Heart left ventricle (tissue), 16 donors: Measurements from ENCODE around the gene LDHAL6B. TPM values are rescaled to one million over a fixed set of nuclear protein-coding genes. Genes with fewer than 3 reads are reported as not detected.
A peak's percentile ranks its signal among the peaks of the same experiment; 100 is the strongest.

Source experiments
- ATAC-seq, 4 donors: fragments of 200-7000 bp; cut with Tn5 transposase; one replicate each; pipeline ENCODE4 v1.9.1; 2020 to 2022; ENCODE audit warnings: moderate library complexity in 4 of 4, mild to moderate bottlenecking in 3 of 4, moderate number of reproducible peaks in 1 of 4
- DNase-seq, 5 donors: peaks; one replicate each; pipeline ENCODE4 v3.0.0-alpha.2; 2020
- H3K27ac ChIP-seq, 12 donors: fragments of 200-600 bp; sonication (generic) in 4 of 12; one replicate each; pipeline versions ENCODE4 v1.5.0 to v1.8.0; 2016 to 2022; ENCODE audit warnings: mild to moderate bottlenecking in 2 of 12
- H3K27me3 ChIP-seq, 9 donors: fragments of 200-600 bp; sonication (generic) in 2 of 9; one replicate each; pipeline versions ENCODE4 v1.5.1 to v1.8.0; 2016 to 2022; ENCODE audit warnings: mild to moderate bottlenecking in 3 of 9
- H3K36me3 ChIP-seq, 9 donors: fragments of 200-600 bp; sonication (generic) in 2 of 9; one replicate each; pipeline versions ENCODE4 v1.5.0 to v1.8.0; 2018 to 2022; ENCODE audit warnings: mild to moderate bottlenecking in 2 of 9
- H3K4me1 ChIP-seq, 12 donors: fragments of 200-600 bp; sonication (generic) in 4 of 12; one replicate each; pipeline versions ENCODE4 v1.5.0 to v1.8.0; 2016 to 2022; ENCODE audit warnings: mild to moderate bottlenecking in 3 of 12
- H3K4me3 ChIP-seq, 12 donors: fragments of 200-600 bp; sonication (generic) in 4 of 12; one replicate each; pipeline versions ENCODE4 v1.5.0 to v1.8.0; 2017 to 2022; ENCODE audit warnings: mild to moderate bottlenecking in 9 of 12, moderate library complexity in 4 of 12
- H3K9me3 ChIP-seq, 12 donors: fragments of 200-600 bp; sonication (generic) in 4 of 12; one replicate each; pipeline versions ENCODE4 v1.5.0 to v1.8.0; 2016 to 2022; ENCODE audit warnings: mild to moderate bottlenecking in 1 of 12
- CTCF ChIP-seq, 12 donors: fragments of 200-600 bp; sonication (generic) in 4 of 12; IDR thresholded peaks; one replicate each; pipeline versions ENCODE4 v1.5.0 to v1.8.0; 2018 to 2022; ENCODE audit warnings: antibody characterized with exemption in 12 of 12, mild to moderate bottlenecking in 5 of 12
- POLR2A ChIP-seq, 2 donors: fragments of 450-650 bp; IDR thresholded peaks; one replicate each; pipeline ENCODE4 v1.6.1; 2017; ENCODE audit warnings: antibody characterized with exemption in 2 of 2, mild to moderate bottlenecking in 2 of 2, moderate library complexity in 2 of 2
- WGBS, 4 donors: extraction: QIAGEN DNeasy Blood & Tissue Kit in 2 of 4; methylation state at CpG; one replicate each; pipeline versions ENCODE4 v1.1.5 to v1.1.7; 2013 to 2018; 5-methylcytosine and 5-hydroxymethylcytosine counted together
- intact Hi-C, 10 donors: fragments of 100-400 bp; cut with DNase I; formaldehyde crosslinking; loops; one replicate each; pipeline versions ENCODE4 v1.11.1 to v1.14.2; 2022
- polyA plus RNA-seq, 2 donors: library from polyadenylated mRNA; stranded (reverse); fragments of 200-250 nt; gene quantifications; one replicate each; pipeline ENCODE4 v1.2.3, GENCODE V29; 2013
- total RNA-seq, 9 donors: library from RNA; depleted of rRNA in 2 of 9; stranded (reverse); fragments of >200 nt in 2 of 9; fragmentation: NEBNext Ultra II Directional in 3 of 9; extraction: Animal tissue kit (Norgen Biotek cat#: 25700) in 3 of 9; gene quantifications; one replicate each; pipeline versions ENCODE4 v1.1.0 to v1.2.4, GENCODE V29; 2016 to 2023
- donor health status: ischemic (EF 13 %, LVEDD 7.1; RV severe dilation, severe dysfunction).
- donor health status: healthy with polysubstance abuse.
- donor health status: DM: no; HTN: yes; CAD: no.
- donor health status: DM: no; HTN: no; CAD: no.
- donor health status: ischemic (EF 25% LVEDD 6.9; RV normal size, moderate dysfunction).
- donor health status: ischemic (EF 25% LVEDD 5.7; RV mildly dilated, moderate dysfunction).
- donor health status: healthy.
- donor health status: DM: yes; HTN: yes; CAD: no.
- donor health status: ischemic (EF 35%, LVEDD 5.7; RV mildly dilated, moderate dysfunction).
- donor health status: nonischemic (EF 11% LVEDD 7.7; RV severe dilation, severe dysfunction).
- donor health status: DM: yes; HTN: yes; CAD: no.
- donor health status: PGD.
- donor health status: ischemic (EF 29% LVEDD 5.4; RV normal size, mild dysfunction).
- donor health status: nonischemic (EF 23%, LVEDD 6.1; RV moderate dilation, normal function).

LDHAL6B gene
- total and polyA plus RNA-seq, 11 donors = not detected

- Histone ChIP-seq H3K4me1 (peaks cover 0 to 30% (median 0%) of the 10 kb centered on the region in 12 donors), H3K9me3 (no peaks in the 10 kb centered on the region), H3K27me3 (no peaks in the 10 kb centered on the region), H3K36me3 (peaks cover 0 to 57% (median 27%) of the 10 kb centered on the region in 9 donors), H3K27ac (no peak overlapping the region), H3K4me3 (no peak overlapping the region)
- 69 to 73% (median 71%) methylated on average over 4 of the region's 4 CpGs for WGBS, 4 donors
- intact Hi-C loops = loop anchor here in 1 of 10 donors (10.0 kb wide), 1 partner anchor 329 kb away; no protein-coding TSS in a partner anchor
- no peak for ATAC-seq
- no peak for TF ChIP-seq CTCF (IDR thresholded peaks at IDR 0.05)
- no peak for TF ChIP-seq POLR2A (IDR thresholded peaks at IDR 0.05)
- DNase-seq = no peak
Observed at GRCh38 chr15:59166166-59166565, 40.5 kb upstream of the LDHAL6B start.

GRCh38 chr15:59166601-59167265 lies 39.9 kb upstream of the LDHAL6B start:
- intact Hi-C loops = loop anchor here in 1 of 10 donors (10.0 kb wide), 1 partner anchor 328 kb away; no protein-coding TSS in a partner anchor
- Histone ChIP-seq H3K27ac (no peak overlapping the region), H3K4me1 (peaks cover 0 to 30% (median 0%) of the 10 kb centered on the region in 12 donors), H3K36me3 (peaks cover 0 to 57% (median 27%) of the 10 kb centered on the region in 9 donors), H3K9me3 (no peaks in the 10 kb centered on the region), H3K4me3 (no peak overlapping the region), H3K27me3 (no peaks in the 10 kb centered on the region)
- no peak for TF ChIP-seq POLR2A (IDR thresholded peaks at IDR 0.05)
- DNase-seq = no peak
- 85 to 88% (median 87%) methylated on average over 11 of the region's 11 CpGs for WGBS, 4 donors
- no peak for ATAC-seq

- Histone ChIP-seq H3K4me1 (peaks cover 0 to 30% (median 0%) of the 10 kb centered on the region in 12 donors), H3K36me3 (peaks cover 0 to 60% (median 20%) of the 10 kb centered on the region in 9 donors), H3K27me3 (no peaks in the 10 kb centered on the region), H3K9me3 (no peaks in the 10 kb centered on the region), H3K27ac (peak overlapping the region in 1 of 12 donors; percentile 80), H3K4me3 (no peak overlapping the region)
- DNase-seq (no peak), ATAC-seq (no peak)
- TF ChIP-seq CTCF (IDR thresholded peaks at IDR 0.05) = no peak
- intact Hi-C loops = loop anchor here in 1 of 10 donors (10.0 kb wide), 1 partner anchor 326 kb away; no protein-coding TSS in a partner anchor
- 85 to 95% (median 87%) methylated on average over 7 of the region's 7 CpGs for WGBS, 4 donors
Observed at GRCh38 chr15:59168536-59168935, 38.1 kb upstream of the LDHAL6B start.

GRCh38 chr15:59169251-59169708 lies 37.4 kb upstream of the LDHAL6B start:
- intact Hi-C loops = loop anchor here in 1 of 10 donors (10.0 kb wide), 1 partner anchor 326 kb away; no protein-coding TSS in a partner anchor
- H3K27ac ChIP-seq = peak overlapping the region in 5 of 12 donors; percentile 35 to 80 (median 57)
- peaks cover 0 to 56% (median 21%) of the 10 kb centered on the region in 9 donors for H3K36me3 ChIP-seq

More at GRCh38 chr15:59169251-59169708, 37.4 kb upstream of the LDHAL6B start:
- ATAC-seq (peak in 3 of 4 donors; percentile 61 to 64 (median 62)), DNase-seq (no peak)
- no peaks in the 10 kb centered on the region for H3K27me3 ChIP-seq
- peaks cover 0 to 34% (median 0%) of the 10 kb centered on the region in 12 donors for H3K4me1 ChIP-seq
- 79 to 89% (median 87%) methylated on average over 3 of the region's 3 CpGs for WGBS, 4 donors
- no peaks in the 10 kb centered on the region for H3K9me3 ChIP-seq
- H3K4me3 ChIP-seq = no peak overlapping the region
- no peak for TF ChIP-seq CTCF (IDR thresholded peaks at IDR 0.05)
- no peak for TF ChIP-seq POLR2A (IDR thresholded peaks at IDR 0.05)
